SIG-M5 treated with dmso at 0.1 percent for 504 hours (cell line): Measurements from ENCODE around the gene GPR89A.
"Not testable (repeated sequence)": the region's sequence is repeated elsewhere in the genome, so short reads cannot be mapped to it uniquely, and the experiment has no call there.

ENCODE experiments used
- DNase-seq: peaks from one replicate; lab custom pipeline; 2025; ENCODE audit not compliant: unreplicated experiment; lab: John Stamatoyannopoulos, UW

The GPR89A gene

DNA sequence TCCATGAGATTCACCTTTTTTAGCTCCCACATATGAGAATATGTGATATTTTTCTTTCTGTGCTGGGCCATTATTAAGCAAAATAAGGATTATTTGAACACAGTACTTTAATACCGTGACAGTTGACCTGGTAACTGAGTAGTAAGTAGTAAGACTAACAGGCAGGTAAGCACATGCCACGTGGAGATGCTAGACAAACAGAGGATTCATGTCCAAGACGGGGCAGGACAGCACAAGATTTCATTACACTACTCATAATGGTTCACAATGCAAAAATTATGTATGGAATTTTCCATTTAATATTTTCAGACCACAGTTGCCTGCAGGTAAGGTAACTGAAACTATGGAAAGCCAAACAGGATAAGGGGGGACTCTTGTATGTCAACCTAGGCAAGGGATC lies 77.1 kb downstream of the GPR89A start:
- not testable (repeated sequence) for DNase-seq

DNA sequence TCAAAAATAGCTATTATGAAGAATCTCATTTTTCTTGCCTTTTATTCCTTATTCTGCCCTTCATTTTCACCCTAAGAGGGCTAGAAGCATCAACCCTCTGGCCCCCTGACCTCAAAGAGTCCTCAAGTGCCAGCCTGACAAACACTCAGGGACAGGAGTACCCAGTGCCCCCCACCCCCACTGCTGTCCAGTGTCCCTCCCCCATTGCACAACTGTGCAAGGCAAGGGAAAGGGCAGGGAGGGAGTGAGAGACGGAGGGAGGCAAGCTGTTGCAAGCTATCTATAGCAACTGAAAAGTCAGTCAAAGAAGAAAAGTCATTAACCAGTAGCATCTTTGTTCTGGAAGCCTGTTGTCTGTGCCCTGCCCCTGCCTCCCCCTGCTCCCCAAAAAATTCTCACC lies 78.3 kb downstream of the GPR89A start:
- not testable (repeated sequence) for DNase-seq

DNA sequence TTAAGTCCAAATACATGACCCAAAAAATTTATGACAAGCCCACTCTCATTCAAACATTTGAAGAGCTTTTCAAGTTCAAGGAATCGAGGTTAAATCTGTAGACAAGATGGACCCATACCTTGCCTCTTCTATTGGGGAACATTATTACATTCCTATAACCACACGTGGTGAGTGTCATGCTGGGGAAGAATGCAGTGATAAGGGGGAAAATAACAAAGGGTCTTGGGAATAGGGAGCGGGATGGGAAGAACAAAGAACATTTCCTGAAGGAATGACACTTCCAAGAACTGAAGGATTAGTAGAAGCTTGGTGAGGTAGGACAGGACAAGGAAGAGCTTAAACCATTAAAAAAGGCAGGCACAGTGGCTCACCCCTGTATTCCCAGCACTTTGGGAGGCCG lies 80.5 kb downstream of the GPR89A start:
- DNase-seq: no peak

DNA sequence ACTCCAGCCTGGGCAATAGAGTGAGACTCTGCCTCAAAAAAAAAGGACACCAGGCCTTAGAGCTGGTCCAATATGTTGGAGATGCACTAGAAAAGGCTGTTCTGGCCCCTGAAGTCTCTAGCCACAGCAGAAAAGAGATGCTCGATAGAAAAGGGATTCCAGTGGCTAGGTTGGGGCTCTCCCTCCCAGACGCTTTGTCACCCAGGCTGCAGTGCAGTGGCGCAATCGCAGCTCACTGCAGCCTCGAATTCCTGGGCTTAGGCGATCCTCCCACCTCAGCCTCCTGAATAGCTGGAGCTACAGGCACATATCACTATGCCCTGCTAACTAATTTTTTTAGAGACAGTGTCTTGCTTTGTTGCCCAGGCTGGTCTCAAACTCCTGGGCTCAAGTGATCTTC lies 81.1 kb downstream of the GPR89A start:
- DNase-seq: no peak

DNA sequence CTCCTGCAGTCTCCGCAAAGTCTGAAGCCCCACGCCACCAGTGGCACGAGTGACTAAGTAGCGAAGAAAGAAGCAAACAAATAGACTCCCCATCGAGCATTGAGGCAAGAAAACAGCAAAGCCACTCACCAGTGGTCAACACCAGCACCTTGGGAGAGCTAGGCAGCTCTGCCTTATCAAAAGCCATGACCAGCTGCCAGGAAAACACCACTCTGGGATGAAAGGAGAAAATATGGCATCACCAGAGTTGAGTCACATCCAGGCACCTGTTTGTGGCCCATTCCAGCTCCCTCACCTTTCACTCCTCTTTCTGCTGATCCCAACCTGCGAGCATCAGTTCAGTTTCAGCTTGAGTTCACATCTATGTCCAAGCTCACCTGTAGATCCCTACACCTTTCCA lies 82.1 kb downstream of the GPR89A start:
- no peak for DNase-seq

DNA sequence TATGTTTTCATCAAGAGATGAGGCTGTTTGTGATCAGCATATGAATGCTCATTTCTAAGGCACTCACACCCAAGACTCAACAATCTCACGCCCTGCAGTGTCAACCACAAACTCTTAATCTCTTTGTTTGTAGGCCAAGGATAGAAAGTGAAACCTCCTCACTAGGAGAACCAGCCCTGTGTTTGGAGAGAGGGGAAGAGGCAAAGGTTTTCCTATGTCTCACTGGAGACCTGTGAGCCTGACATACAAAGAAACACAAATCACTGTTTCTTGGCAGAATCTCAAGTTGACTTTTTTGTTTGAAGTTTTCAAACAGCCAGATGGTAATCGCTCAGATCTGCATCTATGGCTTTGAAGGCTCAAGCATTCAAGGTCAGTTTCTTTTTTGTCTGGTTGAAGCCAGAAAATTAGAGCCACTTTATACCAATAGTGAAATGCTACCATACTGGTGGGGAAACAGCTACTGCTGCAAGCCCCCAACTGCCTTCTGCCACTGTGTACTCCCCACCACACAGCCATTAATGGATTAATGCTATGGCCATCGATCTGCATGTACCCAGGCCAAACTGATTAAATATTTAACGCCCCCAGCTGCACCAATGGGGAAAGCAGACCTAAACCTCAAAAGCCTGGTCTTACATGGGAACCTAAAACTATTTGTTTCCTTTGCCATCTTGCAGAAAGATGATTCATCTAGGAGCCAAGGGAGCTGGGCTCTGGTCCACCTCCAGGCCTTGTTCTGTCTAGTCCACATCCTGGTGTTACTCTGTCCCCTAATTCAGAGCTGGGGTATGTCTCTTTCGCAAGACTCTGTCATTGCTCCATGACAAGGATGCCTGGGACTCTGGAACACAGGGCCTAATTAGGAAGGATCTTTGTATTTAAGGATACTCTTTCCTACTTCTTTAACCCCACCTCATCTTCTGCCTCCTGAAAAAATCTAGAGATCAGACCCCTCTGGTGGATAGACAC lies 83.1 kb downstream of the GPR89A start:
- DNase-seq: peak; percentile 66

DNA sequence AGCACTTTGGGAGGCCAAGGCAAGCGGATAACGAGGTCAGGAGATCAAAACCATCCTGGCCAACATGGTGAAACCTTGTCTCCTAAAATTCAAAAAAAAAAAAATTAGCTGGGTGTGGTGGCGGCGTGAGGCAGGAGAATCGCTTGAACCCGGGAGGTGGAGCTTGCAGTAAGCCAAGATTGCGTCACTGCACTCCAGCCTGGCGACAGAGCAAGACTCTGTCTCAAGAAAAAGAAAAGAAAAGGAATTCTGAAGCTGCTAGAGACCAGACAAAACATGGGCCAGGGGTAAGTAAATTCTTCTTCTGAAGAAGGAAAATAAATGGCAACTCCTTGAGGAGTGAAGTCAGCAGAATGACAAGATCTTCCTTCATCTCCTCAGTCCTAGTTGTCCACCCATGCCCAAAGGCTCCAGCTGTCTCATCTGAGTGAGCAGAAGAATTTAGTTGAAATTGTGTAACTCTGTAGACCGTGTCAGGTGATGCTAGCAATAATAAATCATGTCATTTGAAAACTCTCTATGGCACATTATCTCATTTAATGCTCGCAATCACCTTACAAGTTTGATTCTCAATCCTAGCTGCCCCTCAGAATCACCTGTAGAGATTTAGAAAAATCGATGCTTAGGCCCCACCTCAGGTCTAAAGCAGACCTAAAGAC lies 85.1 kb downstream of the GPR89A start:
- DNase-seq: no peak

DNA sequence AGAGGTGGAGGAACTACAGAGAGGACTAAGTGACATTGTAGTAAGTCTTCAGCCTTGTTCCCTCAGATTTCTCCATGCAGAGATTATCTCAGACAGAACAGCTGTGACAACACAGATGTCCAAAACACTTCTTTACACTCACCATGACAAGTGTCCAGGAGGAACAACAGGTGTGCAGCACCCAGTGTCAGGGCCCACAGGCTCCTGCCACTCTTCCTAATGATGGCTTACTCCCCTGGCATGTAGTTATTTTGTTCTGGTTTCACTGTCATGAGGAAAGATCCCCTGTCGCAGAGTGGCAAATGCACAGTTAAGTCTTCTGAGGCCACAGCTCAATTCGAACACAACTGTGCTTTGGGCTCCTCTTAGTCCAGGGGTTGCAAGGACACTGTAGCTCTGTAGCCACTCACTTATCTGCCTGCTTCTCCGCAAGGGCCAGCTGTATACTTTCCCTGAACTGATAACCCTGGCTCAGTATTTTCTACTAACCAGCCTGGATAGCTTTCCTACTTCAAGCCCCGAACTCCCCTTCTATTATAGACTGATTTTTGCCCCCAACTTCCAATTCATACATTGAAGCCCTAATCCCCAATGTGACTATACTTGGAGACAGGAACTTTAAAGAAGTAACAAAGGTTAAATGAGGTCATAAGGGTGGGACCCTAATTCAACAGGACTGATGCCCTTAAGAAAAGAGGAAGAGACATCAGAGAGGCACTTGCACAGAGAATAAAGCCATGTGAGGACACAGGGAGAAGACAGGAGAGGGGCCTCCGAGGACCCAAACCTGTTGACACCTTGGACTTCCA lies 88.2 kb downstream of the GPR89A start:
- DNase-seq: peak; percentile 65

DNA sequence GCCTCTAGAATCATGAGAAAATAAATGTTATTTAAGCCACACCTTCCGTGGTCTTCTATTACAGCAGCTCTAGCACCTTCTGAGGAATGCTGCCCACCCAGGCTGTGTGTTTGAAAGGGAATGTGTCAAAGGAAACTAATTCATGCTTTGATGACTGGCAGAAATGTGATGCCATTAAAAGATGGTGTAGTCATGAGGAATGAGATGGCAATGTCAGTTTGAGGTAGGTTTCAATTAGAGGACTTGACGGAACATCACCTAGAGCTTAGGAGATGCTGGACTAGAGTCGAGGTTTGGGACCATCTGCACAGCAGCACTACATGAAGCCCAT lies 88.8 kb downstream of the GPR89A start:
- DNase-seq: no peak

DNA sequence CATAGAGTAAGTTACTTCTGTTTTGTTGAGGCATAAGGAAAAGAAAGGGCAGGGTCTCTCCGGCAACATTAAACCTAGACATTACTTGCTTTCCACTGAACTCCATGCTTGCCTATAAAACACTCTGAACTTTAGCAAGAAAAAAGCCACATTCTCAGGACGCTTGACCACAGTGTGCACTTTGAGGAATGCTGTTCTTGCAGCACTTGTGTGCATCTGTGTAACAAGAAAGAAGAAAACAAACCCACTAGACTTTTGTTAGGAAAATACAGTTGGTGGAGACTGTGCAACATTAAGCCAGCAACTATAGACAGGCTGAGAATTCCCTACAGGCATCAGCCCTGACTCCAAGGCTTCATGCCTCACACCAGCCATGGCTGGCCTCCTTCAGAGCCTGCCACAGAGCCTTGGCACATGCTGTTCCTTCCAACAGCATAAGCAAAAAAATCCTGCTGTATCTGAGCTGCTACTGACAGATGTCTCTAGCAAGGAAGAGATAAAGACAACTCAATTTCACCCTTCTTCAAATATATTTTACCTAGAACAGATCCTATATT lies 93.6 kb downstream of the GPR89A start:
- no peak for DNase-seq

DNA sequence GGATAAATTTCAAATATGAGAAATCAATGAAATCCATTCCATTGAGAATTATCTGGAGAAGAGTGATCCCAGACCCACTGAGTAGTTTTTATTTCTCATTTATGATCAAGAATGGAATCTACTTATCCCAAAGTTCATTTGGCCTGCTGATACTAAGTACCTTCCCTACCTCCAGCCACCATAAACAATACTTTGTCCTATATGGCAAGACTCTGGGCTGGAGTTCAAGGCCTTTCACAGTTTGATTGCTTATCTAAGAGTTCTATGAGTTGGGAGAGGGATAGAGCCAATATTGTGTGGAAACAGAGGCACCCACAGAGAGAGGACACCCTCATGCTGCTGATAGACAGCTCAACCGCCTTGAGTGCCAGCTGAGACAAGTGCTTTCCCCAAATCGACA lies 94.3 kb downstream of the GPR89A start:
- no peak for DNase-seq

DNA sequence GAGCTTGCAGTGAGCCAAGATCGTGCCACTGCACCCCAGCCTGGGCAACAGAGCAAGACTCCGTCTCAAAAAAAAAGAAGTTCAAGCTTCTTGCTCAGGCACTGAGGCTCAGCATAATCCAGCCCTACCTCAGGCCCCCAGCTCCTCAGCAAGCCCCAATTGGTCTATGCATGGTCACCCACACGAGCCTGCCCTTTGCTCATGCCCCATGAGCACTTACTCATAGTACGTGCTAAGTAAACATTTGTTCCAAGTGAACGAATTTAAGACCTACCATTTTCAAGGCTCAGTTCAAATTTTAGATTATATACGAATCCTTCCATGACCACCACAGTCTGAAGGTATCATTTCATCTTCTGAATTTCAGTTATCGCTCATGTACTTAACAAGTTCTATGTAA lies 95.0 kb downstream of the GPR89A start:
- DNase-seq: no peak

DNA sequence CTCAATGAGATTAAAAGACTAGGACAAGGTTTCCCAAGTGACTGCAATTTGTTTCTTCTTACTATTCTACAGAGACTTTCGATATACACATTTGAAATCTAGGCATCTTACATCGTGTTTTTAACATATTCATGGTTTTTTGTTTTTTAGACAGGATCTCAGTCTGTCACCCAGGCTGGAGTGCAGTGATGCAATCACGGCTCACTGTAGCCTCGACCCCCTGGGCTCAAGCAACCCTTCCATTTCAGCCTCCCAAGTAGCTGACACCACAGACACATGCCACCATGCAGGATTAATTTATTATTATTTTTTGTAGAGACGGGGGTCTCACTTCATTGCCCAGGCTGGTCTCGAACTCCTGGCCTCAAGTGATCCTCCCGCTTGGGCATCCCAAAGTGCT lies 97.8 kb downstream of the GPR89A start:
- DNase-seq: no peak

DNA sequence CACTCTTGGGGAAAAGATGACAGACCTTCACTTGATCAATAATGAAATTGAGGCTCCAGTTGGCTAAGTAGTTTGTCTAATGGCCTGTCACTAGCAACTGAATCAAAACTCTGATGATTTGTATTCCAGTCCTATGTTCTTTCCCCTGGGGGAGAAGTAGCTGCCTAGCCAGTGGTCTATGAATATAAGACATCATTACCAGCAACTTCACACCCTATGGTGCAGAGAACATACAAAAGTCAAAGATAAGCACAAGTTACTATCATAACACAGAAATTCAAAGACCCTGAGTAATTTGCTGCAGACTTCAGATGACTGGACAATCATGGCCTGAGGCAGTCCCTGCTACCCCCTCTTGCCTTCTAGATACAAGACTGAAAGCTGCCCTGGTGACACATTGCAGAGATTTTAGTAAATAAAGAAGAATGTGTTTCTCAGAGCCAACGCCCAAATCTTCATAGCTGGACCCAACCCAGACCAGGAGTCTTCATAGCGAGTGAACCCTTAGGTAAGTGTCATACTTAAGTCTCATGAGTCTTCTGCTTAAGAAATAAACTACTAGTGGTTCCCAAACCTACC lies 98.4 kb downstream of the GPR89A start:
- peak; percentile 26 for DNase-seq

DNA sequence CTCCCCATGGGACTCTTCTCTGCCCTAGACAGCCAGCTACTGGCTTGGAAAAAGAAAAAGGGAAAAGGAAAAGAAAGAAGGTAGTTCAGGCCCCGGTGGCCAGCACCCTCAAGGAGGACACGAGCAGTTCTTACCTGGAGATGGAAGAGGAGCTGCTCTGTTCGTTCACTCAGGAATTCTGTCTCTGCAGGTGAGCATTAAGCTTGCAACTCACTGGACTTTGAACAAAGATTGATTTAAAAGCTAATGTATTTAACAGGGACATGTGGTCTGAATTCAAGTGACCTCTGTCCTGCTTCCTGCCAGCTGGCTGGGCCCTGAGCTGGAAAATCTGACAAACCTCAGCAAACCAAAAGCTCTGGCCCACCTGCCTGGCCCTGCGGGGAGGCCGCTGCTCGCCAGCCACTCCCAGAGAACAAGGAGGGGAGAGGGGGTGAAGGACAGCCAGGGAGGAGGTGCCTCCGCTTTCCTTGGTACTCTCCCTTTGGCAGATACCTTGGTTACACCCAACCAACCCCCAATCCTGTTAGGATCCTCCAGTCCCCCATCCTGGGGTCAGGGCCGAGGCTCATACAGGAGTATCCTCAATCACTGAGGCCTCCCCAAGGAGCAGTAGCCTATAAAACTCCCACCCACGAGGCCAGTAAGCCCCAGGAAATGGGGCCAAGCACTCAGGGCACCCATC lies 99.5 kb downstream of the GPR89A start, which contains the start of gene PDZK1:
Gene PDZK1 (minus strand): TSS at position 186 of the 685 bp plus-strand sequence. CDS start 19,347 bp downstream, outside the sequence.
- DNase-seq: no peak

DNA sequence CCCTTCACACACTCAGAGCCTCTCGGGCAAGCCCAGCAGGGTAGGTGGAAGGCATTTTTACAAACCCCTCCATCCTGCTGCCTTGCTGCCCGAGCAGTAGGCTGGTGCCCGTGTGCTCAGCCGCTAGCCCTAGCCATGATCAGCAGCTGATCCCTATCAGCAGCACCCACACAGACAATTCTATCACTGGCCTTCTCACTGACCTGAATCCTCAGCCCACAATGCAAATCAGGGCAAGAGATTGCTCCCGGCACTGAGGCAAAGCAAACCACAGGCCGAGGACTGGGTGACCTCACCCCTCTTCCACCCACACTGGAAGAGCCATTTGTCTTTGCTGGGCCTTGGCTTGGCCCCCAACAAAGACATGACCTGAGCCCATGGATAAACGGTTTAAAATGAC lies 100.3 kb downstream of the GPR89A start:
- DNase-seq: no peak

DNA sequence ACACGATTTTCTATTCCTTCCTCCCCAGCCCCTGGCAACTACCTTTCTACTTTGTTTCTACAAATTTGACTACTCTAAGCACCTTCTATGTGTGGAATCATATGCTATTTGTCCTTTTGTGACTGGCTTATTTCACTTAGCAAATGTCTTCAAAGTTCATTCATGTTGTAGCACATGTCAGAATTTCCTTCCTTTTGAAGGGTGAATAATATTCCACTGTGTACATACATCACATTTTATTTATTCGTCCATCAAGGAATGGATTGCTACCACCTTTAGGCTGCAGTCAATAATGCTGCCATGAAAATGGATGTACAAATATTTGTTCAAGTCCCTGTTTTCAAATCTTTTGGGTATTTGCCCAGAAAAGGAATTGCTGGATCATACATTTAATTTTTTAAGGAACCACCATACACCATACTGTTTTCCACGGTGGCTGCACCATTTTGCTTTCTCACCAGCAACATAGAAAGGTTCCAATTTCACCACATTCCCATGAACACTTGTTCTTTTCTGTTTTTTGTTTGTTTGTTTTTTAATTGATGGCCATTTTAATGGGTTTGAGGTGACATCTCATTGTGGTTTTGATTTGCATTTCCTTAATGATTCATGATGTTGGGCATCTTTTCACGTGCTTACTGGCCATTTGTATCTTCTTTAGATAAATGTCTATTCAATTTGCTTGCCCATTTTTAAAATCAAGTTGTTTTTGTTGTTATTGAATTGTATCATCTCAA lies 102.7 kb downstream of the GPR89A start:
- DNase-seq: no peak

DNA sequence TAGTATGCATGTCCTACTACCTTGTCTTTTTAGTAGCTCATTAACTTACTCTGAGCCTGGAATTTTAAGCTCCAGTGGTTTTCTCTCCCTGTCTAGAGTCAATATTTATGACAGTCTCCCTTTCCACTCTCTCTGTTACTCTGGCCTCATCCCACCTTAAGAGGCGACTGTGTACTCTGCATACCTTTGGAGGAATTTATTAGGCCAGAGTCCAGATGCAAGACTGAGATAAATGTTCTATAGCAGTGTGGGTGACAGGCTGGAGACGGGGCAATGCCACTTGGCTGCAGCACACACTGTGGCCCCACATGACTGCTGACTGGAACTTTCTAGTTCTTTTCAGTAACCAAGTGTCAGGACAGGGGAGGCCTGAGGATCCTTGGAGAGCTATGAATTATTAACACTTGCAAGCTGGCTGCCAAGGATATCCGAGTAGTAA lies 103.4 kb downstream of the GPR89A start:
- peak; percentile 35 for DNase-seq

DNA sequence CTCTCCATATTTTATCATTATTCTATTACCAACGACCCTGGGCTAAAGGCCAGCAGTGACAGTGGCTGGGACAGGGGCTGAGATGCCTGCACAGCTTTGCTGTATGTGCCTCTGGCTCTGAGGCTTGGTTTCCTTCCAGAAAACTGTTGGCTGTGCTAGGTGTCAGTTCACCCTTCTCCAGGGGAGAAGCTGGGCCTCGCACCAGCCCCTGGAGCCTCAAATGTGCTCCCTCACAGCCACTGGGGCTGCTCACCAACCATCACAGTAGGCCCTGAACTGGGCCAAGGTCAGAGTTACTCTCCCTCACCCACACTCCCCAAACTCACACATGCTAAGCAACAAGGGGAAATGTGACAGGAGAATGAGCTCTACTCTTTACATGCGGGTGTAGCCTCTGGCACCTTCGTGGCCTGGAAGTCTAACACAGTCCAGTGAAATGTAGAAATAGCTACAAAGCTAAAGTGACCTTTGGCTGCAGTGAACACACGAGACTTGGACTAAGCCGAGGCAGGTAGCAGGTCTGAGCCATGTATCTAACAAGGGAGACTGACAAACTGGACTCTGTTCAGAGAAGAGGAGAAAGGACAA lies 106.8 kb downstream of the GPR89A start:
- no peak for DNase-seq
